T1000 (cell line): ENCODE measurements around the gene COX5B.
"Not testable (repeated sequence)": the region's sequence is repeated elsewhere in the genome, so short reads cannot be mapped to it uniquely, and the experiment has no call there.

ENCODE experiments used
- DNase-seq: peaks from one replicate; lab custom pipeline; 2025; ENCODE audit warnings: mixed read lengths; lab: John Stamatoyannopoulos, UW

The COX5B gene

DNA sequence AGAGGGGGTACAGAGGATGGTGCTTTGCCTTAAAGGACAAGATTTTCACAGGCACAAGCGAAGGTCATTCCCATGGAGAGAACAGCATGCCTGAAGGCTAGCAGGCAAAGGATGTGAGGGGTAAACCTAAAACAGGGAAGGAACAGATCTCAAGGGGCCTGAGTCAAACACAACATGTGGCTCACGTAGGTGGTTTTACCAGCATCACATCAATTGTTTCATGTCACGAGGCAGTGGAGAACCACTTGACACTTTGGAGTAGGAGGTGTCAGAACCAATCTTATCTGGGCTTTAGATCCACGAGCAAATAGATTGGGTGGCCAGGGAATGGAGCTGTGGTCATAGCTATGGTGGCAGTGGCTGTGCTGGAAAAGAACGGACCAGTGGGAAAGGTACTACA lies 8.4 kb downstream of the COX5B start:
- no peak for DNase-seq

- no peak for DNase-seq
These were observed 8.9 kb downstream of the COX5B start for GRCh38 chr2:97654791-97655190.

DNA sequence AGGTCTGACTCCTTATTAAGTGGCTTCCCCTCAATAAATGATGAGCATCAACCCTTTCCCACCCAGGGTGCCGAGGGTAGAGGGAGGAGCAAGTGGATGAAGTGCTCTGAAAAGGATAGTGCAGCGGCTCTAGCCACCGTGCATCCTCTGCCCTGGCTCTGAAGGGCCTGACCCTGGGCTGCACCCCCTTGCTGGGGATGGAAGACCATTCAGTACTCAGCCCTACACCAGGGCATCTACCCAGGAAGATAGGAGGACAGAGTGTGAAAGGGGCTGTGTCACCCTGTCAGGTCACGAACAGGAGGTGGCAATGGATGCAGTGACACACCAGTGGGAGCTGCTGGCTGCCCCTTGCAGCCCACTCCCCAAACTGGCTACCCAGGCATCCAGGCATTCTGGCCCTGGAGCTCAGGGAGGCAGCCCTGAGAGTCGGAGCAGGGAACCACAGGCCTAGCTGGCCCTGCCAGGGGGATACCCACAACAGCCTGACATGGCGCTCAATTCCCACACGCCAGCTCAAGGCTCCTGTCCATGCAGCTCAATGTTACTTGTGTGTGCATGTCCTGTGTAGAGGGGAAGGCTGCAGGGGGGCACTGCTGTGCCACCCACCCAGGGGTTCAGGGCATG lies 10.4 kb downstream of the COX5B start:
- no peak for DNase-seq

- no peak for DNase-seq
These were observed 11.2 kb downstream of the COX5B start for GRCh38 chr2:97656905-97657587.

GRCh38 chr2:97657986-97658690 lies 12.3 kb downstream of the COX5B start:
- DNase-seq, result no peak

- DNase-seq, result no peak
These were observed 12.9 kb downstream of the COX5B start for GRCh38 chr2:97658691-97659157.

DNA sequence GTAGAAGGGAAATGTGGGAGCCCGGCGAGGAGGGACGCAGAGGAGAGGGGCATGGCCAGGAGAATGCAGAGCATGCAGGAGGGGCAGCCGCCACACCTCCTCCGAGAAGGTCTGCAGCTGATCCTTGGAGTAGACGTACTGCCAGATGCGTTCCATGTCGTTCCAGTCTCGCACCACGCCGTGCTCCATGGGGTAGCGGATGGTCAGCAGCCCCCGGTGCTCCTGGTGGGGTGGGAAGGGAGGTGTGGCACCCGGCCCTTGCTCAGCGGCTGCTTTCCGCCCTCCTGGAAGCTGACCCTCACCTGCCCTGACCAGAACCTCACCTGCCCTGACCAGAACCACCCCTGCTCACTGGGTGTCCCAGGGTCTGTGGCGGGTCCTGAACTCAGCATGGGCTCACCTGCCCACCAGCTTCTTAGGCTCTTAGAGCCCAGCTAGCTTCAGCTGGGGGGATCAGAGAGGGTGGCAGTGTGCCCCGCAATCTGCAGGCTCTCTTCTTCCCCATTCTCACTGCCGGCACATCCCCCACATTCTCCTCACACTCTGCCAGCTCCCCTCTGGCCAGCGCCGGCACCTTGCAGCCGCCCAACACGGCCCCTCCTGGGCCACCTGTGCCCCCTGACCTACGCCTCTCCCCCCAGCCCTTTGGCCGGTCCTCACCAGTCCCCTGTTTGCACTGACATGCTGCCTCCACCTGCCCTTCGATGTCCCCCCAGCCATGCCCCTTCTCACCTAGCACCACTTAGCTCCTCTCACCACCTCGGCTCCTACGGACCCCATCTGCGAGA lies 13.6 kb downstream of the COX5B start:
- DNase-seq, result no peak

DNA sequence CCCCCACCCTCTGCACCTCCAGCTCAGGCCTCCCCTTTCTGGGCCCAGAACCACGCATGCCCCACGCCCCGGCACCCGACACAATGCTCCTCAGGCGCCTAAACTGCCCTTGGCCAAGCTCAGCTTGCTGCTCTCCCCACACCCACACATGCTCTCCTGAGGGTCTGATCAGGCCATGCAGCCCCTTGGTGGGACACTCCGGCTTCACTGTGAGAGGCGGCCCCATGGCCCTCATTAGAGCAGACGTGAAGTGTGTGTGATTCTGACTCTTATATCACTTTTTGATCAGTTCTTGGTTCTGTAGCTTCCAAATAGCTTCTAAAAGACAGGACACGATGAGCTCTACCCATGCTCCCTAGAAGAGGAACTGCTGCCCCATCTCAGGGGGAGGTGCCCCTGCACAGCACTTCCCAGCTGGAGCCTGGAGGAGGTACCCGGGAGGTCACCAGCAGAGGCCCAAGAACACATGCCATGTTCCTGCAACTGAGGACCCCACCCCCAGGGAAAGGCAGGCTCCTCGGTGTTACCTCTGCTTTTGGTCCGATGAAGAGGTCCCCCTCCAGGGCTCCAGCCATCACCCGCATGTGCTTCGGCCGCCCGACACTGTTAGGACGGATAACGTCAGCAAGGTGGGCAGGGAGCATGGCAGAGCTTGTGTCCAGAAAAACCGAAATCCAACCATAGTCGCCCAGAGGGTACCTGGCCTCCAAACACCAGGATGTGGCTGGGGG lies 14.3 kb downstream of the COX5B start:
- no peak for DNase-seq

GRCh38 chr2:97660775-97661389 lies 15.0 kb downstream of the COX5B start:
- DNase-seq, result no peak

- DNase-seq, result no peak
These were observed 16.1 kb downstream of the COX5B start for GRCh38 chr2:97661927-97662326.

DNA sequence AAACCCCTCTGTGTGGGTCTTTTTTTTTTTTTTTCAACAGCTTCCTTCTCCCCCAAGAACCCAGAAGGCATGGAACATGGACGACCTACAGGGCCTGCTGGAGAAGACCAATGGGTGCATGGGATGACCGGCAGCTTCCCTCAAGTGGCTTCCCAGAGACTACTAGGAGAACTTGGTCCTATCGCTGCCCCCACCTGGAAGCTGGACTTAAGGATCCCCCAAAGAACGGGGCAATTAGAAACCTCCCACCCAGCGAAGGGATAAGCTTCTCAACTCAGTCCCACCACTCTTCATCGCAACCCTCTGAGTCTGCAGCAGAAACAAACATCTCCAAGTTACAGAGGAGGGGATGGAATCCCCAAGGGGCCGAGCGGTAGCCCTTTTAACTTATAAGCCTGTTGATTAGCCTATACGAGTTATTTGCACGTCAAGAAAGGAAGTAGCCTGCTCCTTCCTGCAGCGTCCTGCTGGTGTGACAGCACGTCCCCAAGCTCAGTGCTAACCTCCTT lies 16.6 kb downstream of the COX5B start:
- DNase-seq, result no peak

DNA sequence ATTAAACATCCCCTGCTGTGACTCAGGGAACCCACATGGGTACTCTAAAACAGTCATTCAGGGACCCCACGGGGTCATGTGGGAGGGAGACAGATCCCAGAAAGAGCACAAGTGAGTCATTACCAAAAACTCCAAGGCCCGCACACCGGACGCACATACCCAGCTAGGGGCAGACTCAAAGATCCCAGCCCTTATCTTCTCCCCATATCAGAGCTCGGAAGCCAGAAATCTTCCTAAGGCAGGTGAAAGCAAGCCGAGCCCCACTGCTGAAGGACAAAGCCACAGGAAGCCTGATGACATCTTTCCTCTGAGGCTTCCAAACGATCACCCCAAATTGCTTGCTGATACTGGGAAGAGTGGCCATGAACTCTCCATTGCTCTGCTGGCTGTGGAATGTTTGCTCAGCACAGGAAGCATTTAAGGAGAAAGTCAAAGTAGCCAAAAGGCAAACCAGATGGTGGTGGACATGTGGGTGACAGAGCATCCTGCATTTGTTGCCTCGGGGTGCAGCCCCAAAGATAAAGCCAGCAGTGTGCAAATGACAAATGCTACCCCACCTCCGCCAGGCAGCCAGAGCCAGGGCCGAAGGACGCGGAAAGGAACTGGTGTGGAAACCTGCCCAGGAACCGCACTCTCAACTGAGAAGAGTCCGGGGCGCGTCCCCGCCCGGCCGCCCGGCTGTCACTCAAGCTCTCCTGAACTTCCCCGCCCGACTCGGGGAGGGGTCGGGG lies 17.2 kb downstream of the COX5B start:
- peak; percentile 78 for DNase-seq

GRCh38 chr2:97663626-97663961 lies 17.7 kb downstream of the COX5B start:
- DNase-seq, result no peak

DNA sequence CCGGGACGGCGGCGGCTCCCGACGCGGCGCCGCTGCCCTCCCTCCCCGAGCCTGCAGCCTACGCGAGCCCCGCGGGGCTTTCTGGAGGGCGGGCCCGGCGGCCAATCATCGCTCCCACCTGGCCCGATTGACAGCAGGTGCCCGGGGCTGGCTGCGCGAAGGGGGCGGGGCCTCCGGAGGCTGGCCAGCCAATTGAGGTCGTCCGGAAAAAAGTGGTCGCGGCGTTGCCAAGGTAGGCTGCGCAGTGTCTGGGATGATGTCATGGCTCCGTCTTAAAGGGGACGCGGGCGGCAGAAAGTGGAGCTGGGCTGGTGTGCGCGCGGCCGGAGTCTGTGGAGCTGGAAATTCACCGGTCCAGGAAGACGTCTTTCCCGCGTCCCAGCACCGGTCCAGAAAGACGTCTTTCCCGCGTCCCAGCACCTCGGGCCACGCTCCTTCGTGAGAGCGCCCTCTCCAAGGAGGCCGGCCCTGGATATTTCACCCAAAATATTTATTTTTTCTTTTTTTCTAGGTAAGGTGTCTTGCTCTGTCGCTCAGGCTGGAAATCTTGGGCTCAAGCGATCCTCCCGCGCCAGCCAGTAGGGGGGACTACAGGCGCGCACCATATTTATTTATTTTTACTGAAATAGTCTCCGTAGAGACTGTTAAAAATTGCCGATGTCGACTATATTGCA lies 18.2 kb downstream of the COX5B start, which contains the start of gene ACTR1B:
Gene ACTR1B (minus strand): TSS at position 83 of the 674 bp plus-strand sequence. CDS start 154 bp downstream, outside the sequence.
- peak; percentile 93 for DNase-seq

GRCh38 chr2:97664636-97664970 lies 18.7 kb downstream of the COX5B start:
- no peak for DNase-seq

DNA sequence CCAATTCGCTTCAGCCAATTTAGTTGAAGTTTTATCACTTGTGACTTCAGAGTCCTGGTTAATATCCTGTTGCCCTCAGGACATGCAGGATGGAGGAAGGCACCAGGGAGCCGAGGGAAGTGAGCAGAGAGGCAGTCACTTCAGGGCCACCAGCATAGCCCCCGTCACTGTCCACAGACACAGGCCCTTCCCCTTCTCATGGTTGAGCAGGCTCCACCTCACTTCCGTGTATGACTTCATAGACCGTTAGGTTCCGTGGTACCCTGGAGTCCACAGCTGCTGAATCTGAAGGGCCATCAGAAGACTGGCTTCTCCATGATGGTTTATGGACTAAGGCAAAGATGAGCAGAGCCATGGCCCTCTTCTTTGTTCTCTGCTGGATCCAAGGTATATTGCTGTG lies 23.6 kb downstream of the COX5B start, which contains the start of gene C2orf92:
Gene C2orf92 (plus strand): TSS at position 266 of the 400 bp plus-strand sequence. CDS start 76 bp downstream, at position 342.
- no peak for DNase-seq

DNA sequence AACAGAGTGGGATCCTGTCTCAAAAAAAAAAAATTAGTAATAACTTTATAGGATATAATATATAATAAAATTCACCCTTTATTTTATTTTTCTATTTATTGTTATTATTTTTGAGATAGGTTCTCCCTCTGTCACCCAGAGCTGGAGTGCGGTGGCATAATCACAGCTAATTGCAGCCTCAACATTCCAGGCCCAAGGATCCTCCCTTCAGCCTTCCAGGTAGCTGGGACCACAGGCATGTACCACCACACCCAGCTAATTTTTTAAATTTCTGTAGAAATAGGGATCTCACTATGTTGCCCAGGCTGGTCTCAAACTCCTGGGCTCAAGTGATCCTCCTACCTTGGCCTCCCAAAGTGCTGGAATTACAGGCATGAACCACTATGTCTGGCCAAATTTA lies 24.6 kb downstream of the COX5B start:
- DNase-seq, result no peak

DNA sequence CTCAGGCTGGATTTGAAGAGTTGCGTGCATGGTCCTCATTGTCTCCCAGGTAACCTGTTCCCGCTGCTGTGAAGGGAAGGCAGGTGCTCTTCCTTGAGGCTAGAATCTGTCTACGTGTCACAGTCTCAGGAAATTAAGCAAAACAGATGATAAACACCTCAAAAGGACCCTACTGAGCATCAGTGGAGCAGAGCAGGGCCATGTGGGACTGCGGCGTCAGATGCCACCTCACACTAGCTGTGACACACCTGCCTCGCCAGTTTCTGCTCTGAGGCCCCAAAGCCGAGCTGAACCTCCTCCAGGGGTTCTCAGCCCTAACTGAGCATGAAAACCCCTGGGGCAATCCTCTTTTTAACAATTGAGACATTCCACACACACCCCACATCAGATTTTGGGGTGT lies 25.7 kb downstream of the COX5B start:
- no peak for DNase-seq

DNA sequence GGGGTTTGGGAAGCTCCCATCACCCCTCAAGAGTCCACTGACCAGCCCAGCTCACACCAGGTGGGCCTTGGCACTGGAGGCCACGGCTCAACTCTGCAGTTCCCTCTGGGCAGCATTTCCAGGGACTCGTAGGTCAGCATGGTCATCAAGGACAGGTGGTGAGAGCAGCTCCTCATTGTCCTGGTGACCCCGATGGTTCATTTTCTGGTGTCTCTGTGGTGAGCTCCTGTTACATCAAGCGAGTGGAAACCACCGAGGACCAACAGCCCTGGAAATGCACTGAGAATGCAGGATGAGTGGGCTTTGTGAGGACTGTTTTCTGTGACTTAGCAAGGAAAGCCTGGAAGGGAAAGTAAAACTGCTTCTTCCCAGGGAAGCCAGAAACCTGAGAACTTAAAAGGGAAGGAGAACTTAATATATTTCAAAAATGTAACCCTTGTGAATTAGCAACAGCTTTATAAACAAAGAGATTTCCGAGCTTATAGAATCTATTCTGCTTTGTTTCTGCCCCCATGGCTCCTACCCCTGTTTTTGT lies 26.8 kb downstream of the COX5B start:
- DNase-seq, result not testable (repeated sequence)
